Stimulated activated CD4-positive, alpha-beta T cell treated with anti-CD3 and anti-CD28 coated beads, Interleukin-2, amount 100 ng/mL, for 24 hours (primary cell): ENCODE measurements around the gene ZFHX3.

Experiments used
- DNase-seq, 2 donors: peaks; one replicate each; pipeline ENCODE4 v3.0.0-alpha.2; 2020

Gene ZFHX3

DNA sequence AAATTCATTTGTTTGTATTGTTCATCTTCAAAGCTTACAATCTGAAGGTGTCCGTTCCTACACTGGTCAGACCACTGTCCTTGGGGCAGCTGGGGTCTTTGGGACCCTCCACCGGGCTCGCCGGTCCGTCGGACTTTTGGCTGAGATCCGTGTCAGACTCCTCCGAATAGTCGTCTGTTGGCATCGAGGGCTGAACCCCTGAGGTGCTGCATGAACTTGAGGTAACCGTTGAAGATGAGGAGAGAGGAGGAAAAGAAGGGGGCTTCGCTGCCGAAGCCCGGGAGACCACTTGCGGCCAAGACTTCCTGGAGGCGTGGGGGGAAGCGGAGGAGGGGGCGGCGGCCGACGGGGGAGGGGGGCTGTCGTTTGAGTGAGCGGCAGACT, 260.8 kb downstream of the ZFHX3 start:
- DNase-seq = no peak

GRCh38 chr16:72786606-72787005, 261.3 kb downstream of the ZFHX3 start:
- DNase-seq = no peak

DNA sequence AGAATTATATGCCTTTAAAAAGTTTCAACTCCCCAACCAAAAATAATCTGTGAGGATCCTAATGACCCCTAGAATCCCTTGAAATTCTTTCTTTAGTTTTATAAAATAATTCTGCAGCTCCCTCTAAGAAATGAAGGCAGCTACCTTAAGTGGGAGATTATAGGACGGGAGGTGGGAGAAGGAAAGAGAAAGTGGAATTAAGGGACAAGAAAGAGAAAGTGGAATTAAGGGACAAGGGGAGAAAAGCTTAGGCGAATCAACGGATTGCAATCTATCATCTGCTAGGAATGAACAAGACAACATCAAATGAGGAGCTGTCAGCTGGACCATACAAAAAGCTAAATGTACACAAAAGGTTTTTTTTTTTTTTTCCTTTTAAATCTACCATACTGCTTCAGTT, 262.0 kb downstream of the ZFHX3 start:
- DNase-seq = no peak

DNA sequence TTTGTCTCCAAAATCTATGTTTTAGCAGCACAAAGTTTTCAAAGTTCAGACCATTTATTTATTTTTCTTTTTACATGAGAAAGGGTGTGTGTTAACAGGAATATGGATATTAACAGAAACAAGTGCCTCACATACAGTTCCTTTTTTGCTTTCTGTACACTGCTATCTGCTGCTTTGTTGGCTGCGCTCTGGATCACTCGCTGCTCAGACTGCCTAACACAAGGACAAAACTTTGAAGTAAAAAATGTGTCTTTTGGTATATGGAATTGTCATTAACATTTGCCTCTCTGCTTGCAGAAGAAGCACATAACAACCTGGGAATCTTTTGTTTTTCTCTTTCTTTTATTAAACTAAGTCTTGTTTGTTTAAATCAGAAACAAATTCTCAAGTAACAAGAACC, 262.8 kb downstream of the ZFHX3 start:
- DNase-seq = no peak

GRCh38 chr16:72783716-72784318, 264.1 kb downstream of the ZFHX3 start:
- no peak for DNase-seq

DNA sequence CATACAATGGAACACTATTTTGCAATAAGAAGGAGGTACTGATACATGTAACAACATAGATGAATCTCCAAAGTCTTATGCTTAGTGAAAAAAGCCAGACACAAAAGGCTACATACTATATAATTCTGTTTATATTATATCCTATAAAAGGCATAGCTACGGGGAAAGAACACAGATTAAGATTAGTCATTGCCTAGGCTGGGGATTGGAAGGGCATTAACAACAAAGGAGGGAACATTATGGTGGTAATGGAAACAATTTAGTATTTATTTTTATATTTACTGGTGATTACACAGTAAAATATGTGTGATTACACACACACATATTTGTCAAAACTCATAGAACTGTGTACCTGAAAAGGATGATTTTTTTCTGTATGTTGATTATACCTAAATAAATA, 278.1 kb downstream of the ZFHX3 start:
- no peak for DNase-seq

GRCh38 chr16:72768591-72768990, 279.3 kb downstream of the ZFHX3 start:
- DNase-seq = no peak

- no peak for DNase-seq
Observed at GRCh38 chr16:72766506-72766905, 281.4 kb downstream of the ZFHX3 start.

- no peak for DNase-seq
Observed at GRCh38 chr16:72764015-72764654, 283.8 kb downstream of the ZFHX3 start.

GRCh38 chr16:72760581-72760980, 287.3 kb downstream of the ZFHX3 start:
- no peak for DNase-seq

- no peak for DNase-seq
Observed at GRCh38 chr16:72753881-72754280, 294.0 kb downstream of the ZFHX3 start.

DNA sequence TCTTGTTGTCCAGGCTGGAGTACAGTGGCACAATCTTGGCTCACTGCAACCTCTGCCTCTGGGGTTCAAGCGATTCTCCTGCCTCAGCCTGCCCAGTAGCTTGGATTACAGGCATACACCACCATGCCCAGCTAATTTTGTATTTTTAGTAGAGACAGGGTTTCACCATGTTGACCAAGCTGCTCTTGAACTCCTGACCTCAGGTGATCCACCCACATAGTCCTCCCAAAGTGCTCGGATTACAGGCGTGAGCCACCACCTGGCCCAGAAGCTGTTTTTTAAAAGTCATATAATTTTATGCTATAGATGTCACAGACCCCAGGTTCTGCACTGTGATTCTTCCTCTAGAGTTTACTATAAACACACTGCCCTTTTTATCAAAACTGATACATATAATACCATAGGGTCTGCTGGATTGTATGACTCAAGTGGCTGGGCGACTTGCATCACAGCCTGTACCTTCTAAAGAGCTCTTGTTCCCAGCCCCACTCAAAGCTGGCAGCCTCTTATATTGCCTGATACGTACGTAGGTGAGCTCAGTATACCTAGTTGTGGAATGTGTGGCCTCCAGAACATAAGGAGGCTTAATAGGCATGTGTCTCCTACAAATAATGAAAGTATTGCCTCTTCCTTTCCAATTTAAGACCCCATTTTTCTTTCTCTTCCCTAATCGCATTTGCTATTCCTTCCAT, 295.8 kb downstream of the ZFHX3 start:
- no peak for DNase-seq

- no peak for DNase-seq
Observed at GRCh38 chr16:72751076-72751475, 296.9 kb downstream of the ZFHX3 start.

- no peak for DNase-seq
Observed at GRCh38 chr16:72749091-72749490, 298.8 kb downstream of the ZFHX3 start.

- no peak for DNase-seq
Observed at GRCh38 chr16:72744076-72744793, 303.7 kb downstream of the ZFHX3 start.

GRCh38 chr16:72743011-72743761, 304.7 kb downstream of the ZFHX3 start:
- no peak for DNase-seq

DNA sequence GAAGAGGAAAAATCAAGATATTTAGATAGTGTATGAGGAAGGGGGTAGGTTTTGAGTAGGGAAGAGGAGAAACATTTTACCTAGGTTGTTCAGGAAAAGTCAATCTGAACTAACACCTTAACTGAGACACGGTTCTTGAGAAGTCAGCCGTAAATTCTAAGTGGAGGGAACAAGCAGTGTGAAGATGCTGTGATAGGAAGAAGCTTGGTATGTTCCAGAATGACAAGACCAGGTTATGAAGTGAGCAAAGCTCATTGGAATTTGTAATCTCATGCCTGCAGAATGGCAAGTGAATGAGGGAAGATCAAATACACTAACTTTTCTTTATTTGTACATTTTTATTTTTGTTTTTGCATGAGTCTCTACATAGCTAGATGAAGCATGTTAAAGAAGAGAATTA, 307.6 kb downstream of the ZFHX3 start:
- no peak for DNase-seq

GRCh38 chr16:72739577-72739976, 308.4 kb downstream of the ZFHX3 start:
- DNase-seq = no peak

DNA sequence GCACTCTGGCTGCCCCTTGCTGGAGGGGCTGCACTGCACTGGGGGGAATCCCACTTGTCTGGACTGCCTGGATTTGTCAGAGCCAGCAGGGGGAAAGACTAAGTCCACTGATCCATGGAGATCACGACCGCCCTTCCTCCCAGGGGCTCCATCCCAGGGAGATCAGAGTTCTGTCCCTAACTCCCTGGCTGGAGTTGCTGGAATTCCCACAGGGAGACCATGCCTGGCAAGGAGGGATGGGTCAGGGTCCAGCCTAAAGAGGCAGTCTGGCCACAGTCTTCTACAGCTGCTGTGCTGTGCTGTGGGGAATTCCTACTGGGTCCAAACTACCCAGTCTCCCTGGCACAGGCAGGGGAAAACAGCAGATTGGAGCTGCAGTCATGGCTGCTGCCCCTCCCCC, 311.9 kb downstream of the ZFHX3 start:
- no peak for DNase-seq
